Effector memory CD8-positive, alpha-beta T cell (primary cell): ENCODE data around the gene ALKBH4.
"Not testable (repeated sequence)": the region's sequence is repeated elsewhere in the genome, so short reads cannot be mapped to it uniquely, and the experiment has no call there.

Experiments
- ATAC-seq: fragments of 150-1000 bp; cut with Tn5 transposase; replicated peaks from 2 replicates; pipeline ENCODE4 v1.10.0; 2021; ENCODE audit warnings: mild to moderate bottlenecking, moderate library complexity
- DNase-seq, 3 experiments: peaks; one replicate each; pipeline ENCODE4 v3.0.0; 2021
- H3K27ac Mint-ChIP-seq, 2 donors: one replicate each; pipeline ENCODE4 v1.8.0; 2022; ENCODE audit warnings: mild to moderate bottlenecking in 2 of 2, mixed read lengths in 2 of 2, moderate library complexity in 2 of 2
- H3K27me3 Mint-ChIP-seq, 2 donors: one replicate each; pipeline ENCODE4 v1.8.0; 2022; ENCODE audit warnings: mixed read lengths in 2 of 2
- H3K36me3 Mint-ChIP-seq: one replicate; pipeline ENCODE4 v1.8.0; 2022; ENCODE audit warnings: mild to moderate bottlenecking, moderate library complexity, mixed read lengths; ENCODE audit not compliant: insufficient read depth
- H3K4me1 Mint-ChIP-seq, 2 donors: one replicate each; pipeline ENCODE4 v1.8.0; 2022; ENCODE audit warnings: low read depth in 2 of 2, mixed read lengths in 2 of 2
- H3K4me3 Mint-ChIP-seq, 2 donors: one replicate each; pipeline ENCODE4 v1.8.0; 2022; ENCODE audit warnings: mild to moderate bottlenecking in 2 of 2, mixed read lengths in 2 of 2, moderate library complexity in 2 of 2
- H3K9me3 Mint-ChIP-seq, 2 donors: one replicate each; pipeline ENCODE4 v1.8.0; 2022; ENCODE audit warnings: mixed read lengths in 2 of 2

The ALKBH4 gene

DNA sequence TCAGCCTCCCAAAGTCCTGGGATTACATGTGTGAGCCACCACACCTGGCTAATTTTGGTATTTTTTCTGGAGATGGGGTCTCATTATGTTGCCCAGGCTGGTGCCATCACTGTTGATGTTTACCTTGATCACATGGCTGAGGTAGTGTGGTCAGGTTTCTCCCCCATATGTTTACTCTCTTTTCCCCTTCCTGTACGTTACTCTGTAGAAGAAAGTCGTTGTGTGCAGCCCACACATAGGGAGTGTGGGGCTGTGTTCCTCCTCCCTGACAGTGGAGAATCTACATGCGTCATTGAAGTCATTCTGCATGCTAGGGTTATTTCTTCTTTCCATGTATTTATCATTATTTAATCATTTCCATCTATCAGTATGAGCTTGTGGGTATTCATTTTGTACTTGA is 47.6 kb downstream of the ALKBH4 start:
- Mint-ChIP-seq H3K9me3 (no peaks in the 10 kb centered on the region), H3K27ac (peak overlapping the region; percentile 83 to 98), H3K27me3 (no peaks in the 10 kb centered on the region), H3K4me3 (peak overlapping the region; percentile 78 to 89), H3K36me3 (peaks cover 26% of the 10 kb centered on the region), H3K4me1 (peaks cover 41 to 53% of the 10 kb centered on the region in 2 donors)
- DNase-seq: peak in 1 of 3 experiments; percentile 12
- peak; percentile 62 for ATAC-seq

DNA sequence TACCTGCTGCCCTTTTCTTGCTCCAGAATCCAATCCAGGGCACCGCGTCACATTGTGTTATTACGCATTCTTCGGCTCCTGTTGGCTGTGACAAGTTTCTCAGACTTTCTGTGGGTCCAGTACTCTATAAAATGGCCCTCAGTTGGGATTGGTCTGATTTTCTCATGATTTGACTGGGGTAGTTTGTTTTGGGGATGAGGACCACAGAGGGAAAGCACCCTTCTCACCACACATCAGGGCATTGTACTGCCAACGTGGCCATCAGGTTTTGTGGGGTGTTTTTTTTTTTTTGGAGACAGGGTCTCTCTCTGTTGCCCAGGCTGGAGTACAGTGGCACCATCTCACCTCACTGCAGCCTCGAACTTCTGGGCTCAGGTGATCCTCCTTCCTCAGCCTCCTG is 48.3 kb downstream of the ALKBH4 start:
- ATAC-seq: peak; percentile 17

DNA sequence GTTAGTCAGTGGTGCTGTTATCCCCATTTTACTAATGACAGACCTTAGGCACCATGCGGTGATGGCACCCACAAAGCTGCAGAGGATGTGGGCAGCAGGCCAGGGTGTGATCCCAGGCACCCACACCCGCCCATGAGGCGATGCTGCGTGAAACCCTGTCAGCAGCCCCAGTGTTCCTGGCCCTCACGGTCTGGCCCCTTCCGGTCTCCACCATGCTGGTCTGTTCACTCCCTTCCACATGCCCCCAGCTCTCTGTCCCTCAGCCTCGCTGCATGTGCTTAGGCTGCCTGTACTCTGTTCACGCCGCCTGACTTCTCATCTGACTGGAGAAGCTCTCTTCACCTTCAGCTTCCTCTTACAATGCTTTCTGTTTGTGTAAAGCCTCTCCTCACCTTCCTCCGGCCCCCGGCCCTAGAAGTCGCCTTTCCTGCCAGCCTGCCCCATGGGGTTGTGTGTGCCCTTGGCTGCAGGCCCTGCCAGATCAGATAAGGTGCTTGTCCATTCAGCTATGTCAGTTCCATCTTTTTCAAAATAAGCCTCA is 48.9 kb downstream of the ALKBH4 start:
- H3K4me3 Mint-ChIP-seq: peak overlapping the region; percentile 78 to 89
- ATAC-seq (peak; percentile 82), DNase-seq (peak; percentile 59 to 68 (median 65))
- peak overlapping the region; percentile 83 to 98 for H3K27ac Mint-ChIP-seq
- H3K36me3 Mint-ChIP-seq: peaks cover 32% of the 10 kb centered on the region
- no peaks in the 10 kb centered on the region for H3K9me3 Mint-ChIP-seq
- H3K27me3 Mint-ChIP-seq: no peaks in the 10 kb centered on the region
- peaks cover 39 to 49% of the 10 kb centered on the region in 2 donors for H3K4me1 Mint-ChIP-seq

More for the DNA sequence above, 48.3 kb downstream of the ALKBH4 start:
- Mint-ChIP-seq H3K27me3 (no peaks in the 10 kb centered on the region), H3K9me3 (no peaks in the 10 kb centered on the region), H3K27ac (peak overlapping the region; percentile 83 to 98), H3K4me1 (peaks cover 41 to 53% of the 10 kb centered on the region in 2 donors), H3K4me3 (peak overlapping the region; percentile 78 to 89), H3K36me3 (peaks cover 28% of the 10 kb centered on the region)
- DNase-seq: no peak

DNA sequence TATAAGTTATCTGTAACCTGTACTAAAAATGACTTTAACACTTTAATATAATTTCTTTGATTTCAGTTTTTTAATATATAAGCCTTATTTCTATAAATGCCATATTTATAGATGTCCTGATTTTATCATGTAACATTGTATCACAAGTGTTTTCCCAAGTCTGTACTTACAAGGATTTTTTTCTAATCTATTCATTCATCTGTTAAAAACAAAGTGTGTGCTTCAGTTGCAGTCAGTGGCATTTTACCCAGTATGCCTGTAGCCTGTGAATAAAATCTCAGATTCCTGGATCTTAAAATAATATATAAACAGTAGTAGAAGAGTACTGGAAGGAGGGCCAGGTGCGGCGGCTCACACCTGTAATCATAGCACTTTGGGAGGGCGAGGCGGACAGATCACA is 51.1 kb downstream of the ALKBH4 start:
- Mint-ChIP-seq H3K4me1 (peaks cover 34 to 35% of the 10 kb centered on the region in 2 donors), H3K36me3 (peaks cover 39% of the 10 kb centered on the region), H3K27ac (peak overlapping the region in 1 of 2 donors; percentile 44), H3K4me3 (no peak overlapping the region), H3K27me3 (no peaks in the 10 kb centered on the region), H3K9me3 (no peaks in the 10 kb centered on the region)
- DNase-seq: no peak
- ATAC-seq: no peak

DNA sequence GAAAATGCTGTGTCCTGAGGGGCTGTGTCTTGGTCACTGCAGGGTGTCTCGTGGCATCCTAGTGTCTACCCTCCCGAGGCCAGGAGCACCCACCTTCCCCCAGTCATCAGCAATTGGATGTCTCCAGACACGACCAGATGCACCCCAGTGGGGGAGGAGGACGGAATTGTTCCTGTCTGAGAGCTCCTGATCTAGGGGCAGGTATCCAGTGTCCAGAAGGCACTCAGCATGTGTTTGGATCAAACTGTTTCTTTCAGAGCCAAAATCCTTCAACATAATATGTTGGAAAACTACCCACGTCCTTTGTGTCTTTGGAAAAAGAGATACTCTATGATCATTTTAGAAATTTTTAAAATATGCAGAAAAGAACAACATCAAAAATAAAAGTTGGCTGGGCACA is 51.6 kb downstream of the ALKBH4 start:
- ATAC-seq (no peak), DNase-seq (no peak)
- peak overlapping the region in 1 of 2 donors; percentile 44 for H3K27ac Mint-ChIP-seq
- no peak overlapping the region for H3K4me3 Mint-ChIP-seq
- H3K9me3 Mint-ChIP-seq: no peaks in the 10 kb centered on the region
- H3K36me3 Mint-ChIP-seq: peaks cover 44% of the 10 kb centered on the region
- peaks cover 29 to 32% of the 10 kb centered on the region in 2 donors for H3K4me1 Mint-ChIP-seq
- H3K27me3 Mint-ChIP-seq: no peaks in the 10 kb centered on the region

DNA sequence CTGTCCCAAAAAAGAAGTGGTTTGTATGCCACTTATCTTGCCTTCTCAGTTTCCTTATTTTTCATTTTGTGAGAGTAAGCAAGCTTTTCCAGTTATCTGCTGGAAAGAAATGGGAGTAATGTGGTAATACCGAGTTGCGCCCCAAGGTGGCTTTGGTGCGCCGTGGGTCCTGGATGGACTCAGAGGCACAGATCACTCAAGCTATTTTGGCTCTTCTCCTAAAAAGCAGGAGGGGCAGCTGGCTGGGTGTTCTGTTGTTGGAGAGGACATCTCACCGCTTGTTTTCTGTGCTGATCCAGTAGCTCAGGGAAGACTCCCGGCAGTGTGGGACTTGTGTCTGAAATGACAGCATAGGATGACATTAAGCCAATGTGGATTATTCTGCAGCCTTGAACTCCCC is 52.1 kb downstream of the ALKBH4 start:
- Mint-ChIP-seq H3K4me3 (no peak overlapping the region), H3K27ac (no peak overlapping the region), H3K9me3 (no peaks in the 10 kb centered on the region), H3K36me3 (peaks cover 50% of the 10 kb centered on the region), H3K27me3 (no peaks in the 10 kb centered on the region), H3K4me1 (peaks cover 24 to 28% of the 10 kb centered on the region in 2 donors)
- peak in 1 of 3 experiments; percentile 37 for DNase-seq
- ATAC-seq: no peak

DNA sequence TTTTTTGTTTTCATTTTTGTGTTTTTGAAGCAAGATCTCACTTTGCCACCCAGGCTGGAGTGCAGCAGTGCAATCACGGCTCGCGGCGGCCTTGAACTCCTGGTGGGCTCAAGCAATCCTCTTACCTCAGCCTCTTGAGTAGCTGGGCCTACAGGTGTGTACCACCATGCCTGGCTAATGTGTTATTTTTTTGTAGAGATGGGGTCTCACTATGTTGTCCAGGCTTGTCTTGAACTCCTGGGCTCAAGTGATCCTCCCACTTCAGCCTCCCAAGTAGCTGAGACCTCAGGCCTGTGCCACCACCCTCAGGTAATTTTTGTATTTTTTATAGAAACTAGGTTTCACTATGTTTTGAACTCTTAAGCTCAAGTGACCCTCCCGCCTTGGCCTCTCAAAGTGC is 53.7 kb downstream of the ALKBH4 start:
- ATAC-seq (no peak), DNase-seq (no peak)
- peaks cover 10 to 11% of the 10 kb centered on the region in 2 donors for H3K4me1 Mint-ChIP-seq
- peak overlapping the region in 1 of 2 donors; percentile 49 for H3K27ac Mint-ChIP-seq
- no peak overlapping the region for H3K4me3 Mint-ChIP-seq
- H3K27me3 Mint-ChIP-seq: no peaks in the 10 kb centered on the region
- H3K9me3 Mint-ChIP-seq: no peaks in the 10 kb centered on the region
- peaks cover 59% of the 10 kb centered on the region for H3K36me3 Mint-ChIP-seq

DNA sequence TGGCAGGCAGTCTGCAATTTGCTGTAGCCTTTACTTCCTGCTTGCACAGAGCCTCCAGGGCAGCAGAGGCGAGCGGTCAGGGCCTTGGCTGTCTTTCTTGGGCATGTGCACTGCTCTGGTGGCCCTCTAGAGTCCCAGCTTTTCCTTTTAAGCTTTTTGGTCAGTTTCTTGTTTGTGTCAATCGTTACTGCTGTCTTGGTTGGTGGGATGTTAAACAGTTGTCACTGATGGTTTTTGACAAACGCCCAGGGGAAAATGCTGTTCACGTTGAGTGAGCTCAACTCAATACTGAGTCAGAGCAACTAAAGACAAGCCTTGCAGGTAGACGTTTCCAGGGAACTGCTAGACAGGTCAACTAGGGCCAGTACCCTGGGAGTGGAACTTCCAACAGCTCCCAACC is 54.5 kb downstream of the ALKBH4 start:
- Mint-ChIP-seq H3K9me3 (no peaks in the 10 kb centered on the region), H3K27ac (peak overlapping the region; percentile 55 to 56), H3K4me1 (peaks cover 2 to 3% of the 10 kb centered on the region in 2 donors), H3K36me3 (peaks cover 61% of the 10 kb centered on the region), H3K4me3 (no peak overlapping the region), H3K27me3 (no peaks in the 10 kb centered on the region)
- DNase-seq (no peak), ATAC-seq (no peak)

DNA sequence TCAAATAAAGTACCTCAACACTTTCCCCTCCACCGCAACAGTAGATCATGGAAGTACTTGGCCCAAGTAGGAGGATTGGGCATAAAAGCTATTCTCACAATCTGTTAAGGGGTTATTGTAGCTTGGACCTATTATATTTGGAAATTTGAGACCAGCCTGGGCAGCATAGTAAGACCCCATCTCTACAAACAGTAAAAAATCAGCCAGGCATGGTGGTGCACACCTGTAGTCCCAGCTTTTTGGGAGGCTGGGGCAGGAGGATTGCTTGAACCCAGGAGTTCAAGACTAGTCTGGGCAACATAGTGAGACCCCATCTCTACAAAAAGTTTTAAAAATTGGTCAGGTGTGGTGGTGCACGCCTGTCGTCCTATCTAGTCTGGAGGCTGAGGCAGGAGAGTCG is 55.3 kb downstream of the ALKBH4 start:
- DNase-seq: no peak
- Mint-ChIP-seq H3K4me3 (no peak overlapping the region), H3K9me3 (no peaks in the 10 kb centered on the region), H3K27ac (no peak overlapping the region), H3K4me1 (peaks cover 3 to 4% of the 10 kb centered on the region in 2 donors), H3K36me3 (peaks cover 69% of the 10 kb centered on the region), H3K27me3 (no peaks in the 10 kb centered on the region)
- ATAC-seq: no peak

DNA sequence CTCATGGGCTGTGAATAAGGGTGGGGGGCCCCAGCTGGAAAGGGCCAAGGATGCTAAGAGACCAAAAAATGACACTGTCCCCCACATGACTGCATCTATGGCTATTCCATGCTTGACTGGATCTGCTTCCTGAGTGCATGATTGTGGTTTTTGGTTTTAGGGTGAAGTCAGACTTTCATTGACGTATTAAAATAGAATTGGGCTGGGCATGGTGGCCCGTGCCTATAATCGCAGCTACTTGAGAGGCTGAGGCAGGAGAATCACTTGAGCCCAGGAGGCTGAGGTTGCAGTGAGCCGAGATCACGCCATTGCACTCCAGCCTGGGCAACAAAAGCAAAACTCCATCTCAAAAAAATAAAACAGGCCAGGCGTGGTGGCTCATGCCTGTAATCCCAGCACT is 56.1 kb downstream of the ALKBH4 start:
- not testable (repeated sequence) for H3K27me3 Mint-ChIP-seq, H3K4me3 Mint-ChIP-seq, DNase-seq, H3K4me1 Mint-ChIP-seq, ATAC-seq, H3K27ac Mint-ChIP-seq, H3K9me3 Mint-ChIP-seq
- H3K36me3 Mint-ChIP-seq: peaks cover 72% of the 10 kb centered on the region

DNA sequence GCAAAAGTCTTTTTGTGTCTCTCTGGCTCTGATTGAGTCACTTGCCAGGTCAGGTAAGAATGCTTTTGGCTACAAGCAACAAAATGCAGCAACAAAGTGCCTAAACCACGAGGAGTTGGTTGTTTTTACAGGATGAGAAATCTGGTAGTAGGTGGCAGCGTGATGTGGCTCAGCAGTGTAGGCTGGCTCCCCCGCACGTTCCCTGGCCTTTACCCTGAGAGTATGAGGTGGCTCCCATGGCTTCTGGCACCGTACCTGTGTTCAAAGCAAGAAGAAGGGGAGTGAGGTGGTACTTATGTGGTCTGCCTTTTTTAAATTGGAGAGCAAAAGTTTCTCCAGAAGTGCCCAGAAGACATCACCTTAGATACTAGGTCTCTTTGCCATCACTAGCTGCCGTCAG is 56.8 kb downstream of the ALKBH4 start:
- Mint-ChIP-seq H3K9me3 (no peaks in the 10 kb centered on the region), H3K27me3 (no peaks in the 10 kb centered on the region), H3K27ac (no peak overlapping the region), H3K4me1 (peaks cover 7 to 8% of the 10 kb centered on the region in 2 donors), H3K4me3 (no peak overlapping the region), H3K36me3 (peaks cover 74% of the 10 kb centered on the region)
- DNase-seq (no peak), ATAC-seq (no peak)
